ENCODE results near the gene ALKBH2.

Gene ALKBH2

DNA sequence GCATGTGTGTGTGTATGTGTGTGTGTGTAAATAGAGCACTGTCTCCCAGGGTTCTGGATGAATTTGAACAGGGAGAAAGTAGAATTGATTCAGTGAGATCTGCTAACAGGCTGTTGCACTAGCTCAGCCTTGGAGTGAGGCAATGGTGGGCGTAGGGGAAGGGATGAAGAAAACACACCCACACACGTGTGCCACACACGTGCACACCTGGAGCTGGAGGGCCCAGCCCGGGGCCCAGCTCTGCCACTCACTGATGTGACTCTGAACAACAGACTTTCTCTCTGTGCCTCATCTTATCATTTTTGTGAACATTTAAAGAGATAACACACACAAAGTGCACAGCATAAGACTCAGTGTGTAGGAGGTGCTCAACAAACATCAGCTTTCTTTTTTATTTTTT, 27.3 kb upstream of the ALKBH2 start:
- no peak overlapping the region for H3K27ac Mint-ChIP-seq

DNA sequence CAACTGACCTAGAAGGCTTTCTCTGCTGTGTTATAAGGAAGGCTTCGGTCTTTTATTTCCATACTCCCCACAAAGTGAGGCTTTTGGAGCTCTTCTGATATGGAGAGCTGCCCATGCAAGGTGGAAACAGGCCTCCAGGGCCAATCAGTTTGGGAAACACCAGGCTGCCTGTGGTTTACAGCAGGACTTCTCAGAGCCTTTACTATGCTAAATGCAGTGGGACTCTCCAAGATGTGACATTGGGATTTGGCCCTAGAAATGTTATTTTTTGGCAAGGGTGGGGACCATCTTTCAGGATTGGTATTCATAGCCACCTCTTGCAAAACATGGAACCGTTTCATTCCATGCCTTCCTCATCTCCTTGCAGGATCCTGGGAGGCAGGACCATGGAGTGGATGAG, 26.8 kb upstream of the ALKBH2 start:
- Mint-ChIP-seq H3K4me3 (no peak overlapping the region), H3K27ac (no peak overlapping the region), H3K36me3 (ENCODE audit: low read depth) (no peaks in the 10 kb centered on the region), H3K4me1 (ENCODE audit: low read depth) (peaks cover 7% of the 10 kb centered on the region), H3K9me3 (no peaks in the 10 kb centered on the region), H3K27me3 (no peaks in the 10 kb centered on the region)

More for the DNA sequence above, 27.3 kb upstream of the ALKBH2 start:
- Mint-ChIP-seq H3K4me3 (no peak overlapping the region), H3K4me1 (ENCODE audit: low read depth) (peaks cover 4% of the 10 kb centered on the region), H3K36me3 (ENCODE audit: low read depth) (no peaks in the 10 kb centered on the region), H3K9me3 (no peaks in the 10 kb centered on the region), H3K27me3 (no peaks in the 10 kb centered on the region)

DNA sequence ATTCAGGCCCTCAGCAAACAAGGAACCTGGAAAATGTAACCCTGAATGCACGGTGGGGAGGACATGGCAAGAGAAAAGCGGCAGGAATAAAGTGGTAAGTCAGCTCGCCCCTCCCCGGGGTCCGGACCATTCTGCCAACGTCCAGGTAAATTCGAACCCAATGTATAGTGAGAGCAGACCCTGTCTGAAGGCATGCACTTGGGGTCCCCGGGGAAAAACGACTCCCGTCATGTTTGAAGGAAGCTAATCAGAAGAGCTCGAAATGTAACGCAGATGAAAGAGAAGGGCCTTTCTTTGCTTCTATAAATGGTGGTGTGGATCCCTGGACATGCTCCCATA, 23.3 kb upstream of the ALKBH2 start:
- Mint-ChIP-seq H3K4me1 (ENCODE audit: low read depth) (peaks cover 14% of the 10 kb centered on the region), H3K36me3 (ENCODE audit: low read depth) (no peaks in the 10 kb centered on the region), H3K27me3 (no peaks in the 10 kb centered on the region), H3K27ac (no peak overlapping the region), H3K4me3 (no peak overlapping the region), H3K9me3 (no peaks in the 10 kb centered on the region)

DNA sequence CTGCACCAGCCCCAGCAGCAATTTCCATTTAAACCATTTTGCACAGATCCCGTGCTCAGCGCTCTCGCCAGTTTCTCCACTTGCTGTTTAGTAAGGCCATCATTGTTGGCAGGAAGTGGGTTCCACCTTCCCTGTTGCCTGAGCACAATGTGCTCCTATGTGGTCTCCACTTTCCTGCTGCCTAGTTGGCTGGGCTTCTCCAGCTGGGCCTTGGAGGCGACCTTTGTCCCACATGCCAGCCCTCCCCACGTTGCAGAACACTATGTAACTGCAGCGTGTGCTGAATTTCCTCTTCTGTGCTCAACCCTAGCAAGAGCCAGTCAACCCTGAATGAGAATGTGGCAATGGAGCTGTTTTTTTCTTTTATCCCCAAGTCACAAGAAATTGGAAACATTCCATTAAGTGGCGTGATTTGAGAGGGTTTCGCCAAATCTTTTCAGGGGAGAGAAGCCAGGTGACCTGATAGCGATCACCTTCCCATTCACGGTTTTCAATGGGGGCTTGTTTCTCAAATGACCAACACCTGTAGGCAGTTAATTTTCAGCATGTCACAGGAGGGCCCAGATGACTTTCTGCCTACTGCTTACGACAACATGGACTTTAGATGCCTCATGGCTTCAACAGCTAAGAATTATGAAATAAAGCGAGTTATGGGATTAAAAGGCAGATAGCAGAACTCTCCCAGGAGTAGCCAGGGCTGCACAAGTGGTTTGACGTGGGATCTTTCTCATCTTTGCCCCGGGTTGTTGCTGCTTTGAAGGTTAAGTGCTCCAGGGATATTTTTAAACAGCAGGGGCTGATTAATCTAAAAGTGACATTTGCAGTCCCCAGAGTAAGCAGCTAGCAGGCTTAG, 22.7 kb upstream of the ALKBH2 start, which contains the start of gene ACACB:
ACACB (plus strand) TSS at position 830 of the 853 bp plus-strand sequence. CDS start 22,819 bp downstream, outside the sequence.
- Mint-ChIP-seq H3K4me3 (no peak within 1 kb of the TSS), H3K36me3 (ENCODE audit: low read depth) (no peaks in the 10 kb centered on the region), H3K27ac (no peak within 1 kb of the TSS), H3K27me3 (no peaks in the 10 kb centered on the region), H3K4me1 (ENCODE audit: low read depth) (peaks cover 16% of the 10 kb centered on the region), H3K9me3 (no peaks in the 10 kb centered on the region)

DNA sequence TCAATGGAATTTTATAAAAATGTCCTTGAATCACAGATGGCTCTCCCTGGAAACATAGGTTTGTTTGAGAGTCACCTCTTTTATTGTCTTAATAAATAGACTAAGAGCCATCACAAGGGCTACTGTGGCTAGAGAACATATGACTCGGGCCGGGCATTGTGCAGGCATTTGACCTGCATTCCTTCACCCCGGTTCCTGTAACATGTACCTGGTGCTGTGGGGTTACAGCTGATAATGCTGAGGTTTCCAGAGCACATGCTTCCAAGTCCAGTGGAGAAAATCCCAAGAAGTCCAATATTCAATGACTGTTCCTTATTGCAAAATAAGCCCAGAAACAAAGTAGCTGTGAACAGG, 22.1 kb upstream of the ALKBH2 start:
- no peak overlapping the region for H3K4me3 Mint-ChIP-seq

DNA sequence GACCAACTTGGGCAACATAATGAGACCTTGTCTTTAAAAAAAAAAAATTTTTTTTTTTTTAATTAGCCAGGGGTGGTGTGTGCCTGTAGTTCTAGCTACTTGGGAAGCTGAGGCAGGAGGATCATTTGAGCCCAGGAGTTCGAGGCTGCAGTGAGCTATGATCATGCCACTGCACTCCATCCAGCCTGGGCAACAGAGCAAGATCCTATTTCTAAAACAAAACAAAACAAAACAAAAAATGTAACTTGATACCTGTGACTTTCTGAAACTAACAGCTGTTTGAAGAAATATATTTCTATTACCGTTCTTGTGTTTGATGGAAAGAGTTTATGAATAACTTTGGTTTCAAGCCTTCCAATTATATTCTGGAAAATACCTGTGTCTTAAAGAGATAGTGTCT, 21.4 kb upstream of the ALKBH2 start:
- Mint-ChIP-seq H3K4me3 (no peak overlapping the region), H3K9me3 (no peaks in the 10 kb centered on the region), H3K36me3 (ENCODE audit: low read depth) (peaks cover 13% of the 10 kb centered on the region), H3K4me1 (ENCODE audit: low read depth) (peaks cover 23% of the 10 kb centered on the region), H3K27me3 (no peaks in the 10 kb centered on the region), H3K27ac (no peak overlapping the region)

More for the DNA sequence above, 22.1 kb upstream of the ALKBH2 start:
- Mint-ChIP-seq H3K36me3 (ENCODE audit: low read depth) (peaks cover 6% of the 10 kb centered on the region), H3K27ac (no peak overlapping the region), H3K9me3 (no peaks in the 10 kb centered on the region), H3K27me3 (no peaks in the 10 kb centered on the region), H3K4me1 (ENCODE audit: low read depth) (peaks cover 22% of the 10 kb centered on the region)

DNA sequence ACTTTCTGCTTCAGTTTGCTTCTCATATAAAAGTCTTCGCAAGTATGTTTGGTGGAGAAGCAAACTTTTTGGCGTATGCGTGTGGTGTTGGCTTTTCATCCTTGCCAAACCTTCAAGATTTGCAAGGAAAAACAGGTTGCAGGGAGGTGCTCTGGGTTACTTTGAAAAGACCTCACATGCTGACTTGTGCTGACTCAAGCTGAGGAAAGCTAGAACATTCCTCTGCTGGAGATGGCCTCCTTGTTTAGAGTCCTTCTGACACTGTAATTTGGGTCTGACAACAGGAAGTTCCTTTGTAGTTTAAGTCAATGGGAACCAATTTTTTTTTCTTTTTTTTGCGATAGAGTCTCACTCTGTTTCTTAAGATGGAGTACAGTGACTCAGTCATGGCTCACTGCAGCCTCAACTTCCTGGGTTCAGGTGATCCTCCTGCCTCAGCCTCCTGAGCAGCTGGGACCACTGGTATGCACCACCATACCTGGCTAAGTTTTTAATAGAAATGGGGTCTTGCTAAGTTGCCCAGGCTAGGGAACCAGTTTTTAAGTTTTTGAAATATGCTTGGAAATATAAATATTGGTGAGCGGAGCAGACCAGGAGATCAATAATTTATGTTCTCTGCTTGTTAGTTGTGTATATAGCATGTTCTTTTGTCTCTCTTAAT, 20.5 kb upstream of the ALKBH2 start:
- no peak overlapping the region for H3K27ac Mint-ChIP-seq
- H3K36me3 Mint-ChIP-seq (ENCODE audit: low read depth), result peaks cover 19% of the 10 kb centered on the region
- H3K9me3 Mint-ChIP-seq, result no peaks in the 10 kb centered on the region
- H3K4me3 Mint-ChIP-seq, result no peak overlapping the region
- no peaks in the 10 kb centered on the region for H3K27me3 Mint-ChIP-seq
- peaks cover 23% of the 10 kb centered on the region for H3K4me1 Mint-ChIP-seq (ENCODE audit: low read depth)

DNA sequence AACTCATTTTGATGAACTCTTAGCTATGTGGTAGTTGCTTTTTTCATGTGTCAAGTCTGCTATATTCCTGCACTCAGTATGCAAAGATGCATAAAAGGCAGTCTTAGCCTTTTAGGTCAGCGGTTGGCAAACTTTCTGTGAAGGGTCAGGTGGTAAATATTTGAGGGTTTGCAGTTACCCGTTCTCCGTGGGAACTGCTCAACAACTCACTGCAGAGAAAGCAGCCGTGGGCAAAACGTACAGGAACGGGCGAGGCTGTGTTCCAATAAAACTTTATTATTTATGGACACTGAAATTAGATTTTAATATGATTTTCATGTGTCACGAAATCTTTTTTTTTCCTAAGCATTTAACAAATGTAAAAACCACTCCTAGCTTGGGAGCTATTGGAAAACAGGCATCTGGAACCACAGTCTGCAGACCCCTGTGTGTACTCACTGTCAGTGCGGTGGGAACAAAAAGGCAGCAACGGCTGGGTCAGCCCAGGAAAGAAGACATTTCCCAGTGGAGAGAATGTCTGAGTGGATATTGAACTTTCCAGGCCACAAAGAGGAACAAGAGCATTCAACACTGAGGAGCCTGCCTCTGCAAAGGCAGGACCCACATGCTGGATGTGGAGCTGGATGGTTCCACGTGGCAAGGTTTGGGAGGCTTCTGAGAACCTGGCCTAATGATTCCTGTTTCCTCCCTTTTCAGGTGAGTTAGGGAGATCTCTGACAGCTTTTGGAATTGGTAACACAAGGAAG, 19.6 kb upstream of the ALKBH2 start:
- Mint-ChIP-seq H3K36me3 (ENCODE audit: low read depth) (peaks cover 25% of the 10 kb centered on the region), H3K9me3 (no peaks in the 10 kb centered on the region), H3K27me3 (no peaks in the 10 kb centered on the region), H3K27ac (no peak overlapping the region), H3K4me1 (ENCODE audit: low read depth) (peaks cover 23% of the 10 kb centered on the region), H3K4me3 (no peak overlapping the region)

DNA sequence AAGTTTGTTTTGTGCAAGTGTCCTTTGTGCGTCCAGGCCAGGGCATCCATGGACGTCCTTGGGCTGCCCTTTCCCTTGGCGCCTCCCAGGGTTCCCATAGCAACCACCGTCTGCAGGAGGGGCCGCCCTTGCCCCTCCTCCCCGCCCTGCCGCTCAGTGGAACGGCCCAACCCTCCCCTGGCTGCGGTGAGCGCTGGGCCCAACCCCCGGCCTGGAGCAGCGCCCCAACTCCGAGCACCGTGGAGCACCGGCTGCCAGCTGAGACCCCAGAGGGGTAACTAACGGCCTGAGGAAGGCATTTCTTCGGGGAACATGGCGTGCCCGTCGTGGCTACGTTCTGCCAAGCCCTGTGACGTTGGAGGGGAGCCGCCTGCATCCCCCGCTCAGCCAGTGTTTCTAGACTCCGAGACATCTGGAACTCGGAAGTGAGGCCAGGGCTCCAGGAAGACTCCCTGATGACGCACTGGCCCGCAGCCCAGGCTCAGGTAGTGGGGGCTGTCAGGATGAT, 17.8 kb upstream of the ALKBH2 start:
- H3K9me3 Mint-ChIP-seq, result no peaks in the 10 kb centered on the region
- peak overlapping the region; percentile 77 for H3K27ac Mint-ChIP-seq
- no peaks in the 10 kb centered on the region for H3K27me3 Mint-ChIP-seq
- peak overlapping the region; percentile 65 for H3K4me3 Mint-ChIP-seq
- peaks cover 23% of the 10 kb centered on the region for H3K4me1 Mint-ChIP-seq (ENCODE audit: low read depth)
- peaks cover 33% of the 10 kb centered on the region for H3K36me3 Mint-ChIP-seq (ENCODE audit: low read depth)

DNA sequence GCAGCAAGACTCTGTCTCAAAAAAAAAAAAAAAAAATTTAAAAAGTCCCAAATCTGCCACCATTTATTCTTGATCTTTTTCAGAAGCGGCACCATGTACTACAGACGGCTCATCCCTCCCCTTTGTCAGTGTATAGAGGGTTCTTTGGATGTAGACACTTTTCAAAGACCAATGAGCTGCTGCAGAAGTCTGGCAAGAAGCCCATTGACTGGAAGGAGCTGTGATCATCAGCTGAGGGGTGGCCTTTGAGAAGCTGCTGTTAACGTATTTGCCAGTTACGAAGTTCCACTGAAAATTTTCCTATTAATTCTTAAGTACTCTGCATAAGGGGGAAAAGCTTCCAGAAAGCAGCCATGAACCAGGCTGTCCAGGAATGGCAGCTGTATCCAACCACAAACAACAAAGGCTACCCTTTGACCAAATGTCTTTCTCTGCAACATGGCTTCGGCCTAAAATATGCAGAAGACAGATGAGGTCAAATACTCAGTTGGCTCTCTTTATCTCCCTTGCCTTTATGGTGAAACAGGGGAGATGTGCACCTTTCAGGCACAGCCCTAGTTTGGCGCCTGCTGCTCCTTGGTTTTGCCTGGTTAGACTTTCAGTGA, 16.6 kb upstream of the ALKBH2 start:
- Mint-ChIP-seq H3K9me3 (no peaks in the 10 kb centered on the region), H3K27ac (no peak overlapping the region), H3K27me3 (no peaks in the 10 kb centered on the region), H3K4me3 (no peak overlapping the region), H3K4me1 (ENCODE audit: low read depth) (peaks cover 14% of the 10 kb centered on the region), H3K36me3 (ENCODE audit: low read depth) (peaks cover 44% of the 10 kb centered on the region)

DNA sequence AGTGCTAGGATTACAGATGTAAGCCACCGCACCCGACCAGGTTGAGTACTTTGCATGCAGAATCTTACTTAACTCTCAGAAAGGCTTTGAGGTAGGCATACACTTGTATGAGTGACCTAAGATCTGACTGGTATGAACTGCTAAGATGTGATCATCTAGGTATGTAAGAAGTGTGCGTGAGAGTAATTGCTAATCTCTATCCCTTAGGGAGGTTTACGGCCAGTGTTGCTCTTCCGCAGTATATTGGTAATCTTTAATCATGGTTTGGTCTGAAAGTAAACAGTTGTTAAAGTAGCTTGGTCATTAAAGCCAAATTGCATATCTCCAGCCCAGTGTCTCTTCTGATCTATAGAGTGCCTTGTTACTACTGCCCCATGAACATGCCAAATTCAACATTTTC, 11.9 kb upstream of the ALKBH2 start:
- H3K4me3 Mint-ChIP-seq, result no peak overlapping the region
- H3K27me3 Mint-ChIP-seq, result no peaks in the 10 kb centered on the region
- no peaks in the 10 kb centered on the region for H3K9me3 Mint-ChIP-seq
- H3K36me3 Mint-ChIP-seq (ENCODE audit: low read depth), result peaks cover 71% of the 10 kb centered on the region
- H3K27ac Mint-ChIP-seq, result no peak overlapping the region
- H3K4me1 Mint-ChIP-seq (ENCODE audit: low read depth), result peaks cover 5% of the 10 kb centered on the region

DNA sequence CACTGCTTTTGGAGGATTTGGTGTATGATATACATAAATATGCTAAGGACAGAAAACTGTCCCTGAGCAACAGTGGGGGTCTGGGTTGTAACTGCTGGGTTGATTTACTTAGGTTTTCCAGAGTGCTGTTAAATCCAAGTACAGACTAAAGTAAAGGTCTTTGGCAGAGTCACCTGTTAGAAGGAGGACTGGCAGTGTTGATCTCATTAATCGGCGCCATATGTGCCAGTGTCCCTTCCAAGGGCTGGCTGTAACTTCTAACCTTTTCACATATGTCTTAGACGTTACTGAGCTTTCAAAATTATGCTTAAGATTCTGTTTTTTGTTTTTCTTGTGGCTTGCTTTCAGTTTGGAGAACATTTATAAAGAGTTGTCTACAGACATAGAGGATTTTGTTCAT, 9.2 kb upstream of the ALKBH2 start:
- no peak overlapping the region for H3K4me3 Mint-ChIP-seq
- no peak overlapping the region for H3K27ac Mint-ChIP-seq
- H3K4me1 Mint-ChIP-seq (ENCODE audit: low read depth), result peaks cover 22% of the 10 kb centered on the region
- H3K9me3 Mint-ChIP-seq, result no peaks in the 10 kb centered on the region
- peaks cover 70% of the 10 kb centered on the region for H3K36me3 Mint-ChIP-seq (ENCODE audit: low read depth)
- H3K27me3 Mint-ChIP-seq, result no peaks in the 10 kb centered on the region

DNA sequence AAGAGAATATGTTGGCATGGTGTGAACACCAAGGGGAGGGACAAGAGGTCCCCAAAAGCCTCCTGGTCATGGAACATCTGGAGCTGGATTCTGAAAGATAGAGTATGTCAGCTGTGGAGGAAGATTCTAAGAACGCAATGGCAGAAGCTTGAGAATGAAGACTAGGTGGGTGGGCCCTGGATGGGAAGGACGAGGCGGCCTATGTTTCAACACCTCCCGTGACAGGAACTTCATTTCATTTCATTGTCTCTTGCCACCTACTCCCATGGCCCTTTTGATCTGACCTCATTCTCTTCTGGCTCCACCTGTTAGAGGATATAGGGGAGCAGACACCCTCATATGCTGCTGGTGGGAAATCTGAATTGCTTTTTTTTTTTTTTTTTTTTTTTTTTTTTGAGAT, 7.5 kb upstream of the ALKBH2 start:
- no peaks in the 10 kb centered on the region for H3K27me3 Mint-ChIP-seq
- H3K27ac Mint-ChIP-seq, result no peak overlapping the region
- no peak overlapping the region for H3K4me3 Mint-ChIP-seq
- peaks cover 64% of the 10 kb centered on the region for H3K36me3 Mint-ChIP-seq (ENCODE audit: low read depth)
- no peaks in the 10 kb centered on the region for H3K9me3 Mint-ChIP-seq
- peaks cover 22% of the 10 kb centered on the region for H3K4me1 Mint-ChIP-seq (ENCODE audit: low read depth)

DNA sequence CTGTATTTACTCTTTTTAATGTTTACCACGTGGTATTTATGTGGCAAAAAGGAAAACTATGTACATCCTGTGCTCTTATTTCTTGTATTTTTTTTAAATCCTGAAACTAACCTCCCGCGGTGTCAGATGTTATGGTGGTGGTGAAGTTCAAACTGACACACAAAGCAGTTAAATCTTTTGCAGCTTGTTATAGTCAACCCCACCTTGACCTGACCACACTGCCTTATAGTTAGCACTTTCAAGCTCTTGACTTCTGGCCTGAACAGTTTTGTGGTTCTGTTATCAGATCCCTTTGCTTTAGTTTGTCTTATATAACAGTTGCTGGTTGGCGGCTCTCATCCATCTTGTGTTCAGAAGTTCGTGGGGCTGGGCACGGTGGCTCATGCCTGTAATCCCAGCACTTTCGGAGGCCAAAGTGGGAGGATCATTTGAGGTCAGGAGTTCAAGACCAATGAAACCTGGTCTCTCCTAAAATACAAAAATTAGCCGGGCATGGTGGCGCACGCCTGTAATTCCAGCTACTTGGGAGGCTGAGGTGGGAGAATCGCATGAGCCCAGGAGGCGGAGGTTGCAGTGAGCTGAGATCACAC, 6.3 kb upstream of the ALKBH2 start:
- Mint-ChIP-seq H3K27ac (no peak overlapping the region), H3K4me1 (ENCODE audit: low read depth) (peaks cover 22% of the 10 kb centered on the region), H3K4me3 (peak overlapping the region; percentile 88), H3K9me3 (no peaks in the 10 kb centered on the region), H3K36me3 (ENCODE audit: low read depth) (peaks cover 53% of the 10 kb centered on the region), H3K27me3 (no peaks in the 10 kb centered on the region)
